ENCODE data around the gene NPEPL1. TPM values are rescaled to one million over a fixed set of nuclear protein-coding genes. Genes with fewer than 3 reads are reported as not detected.
A peak's percentile ranks its signal among the peaks of the same experiment; 100 is the strongest.

The NPEPL1 gene
- total RNA-seq, 1 experiment from 2014 or later, result 31.1 TPM

DNA sequence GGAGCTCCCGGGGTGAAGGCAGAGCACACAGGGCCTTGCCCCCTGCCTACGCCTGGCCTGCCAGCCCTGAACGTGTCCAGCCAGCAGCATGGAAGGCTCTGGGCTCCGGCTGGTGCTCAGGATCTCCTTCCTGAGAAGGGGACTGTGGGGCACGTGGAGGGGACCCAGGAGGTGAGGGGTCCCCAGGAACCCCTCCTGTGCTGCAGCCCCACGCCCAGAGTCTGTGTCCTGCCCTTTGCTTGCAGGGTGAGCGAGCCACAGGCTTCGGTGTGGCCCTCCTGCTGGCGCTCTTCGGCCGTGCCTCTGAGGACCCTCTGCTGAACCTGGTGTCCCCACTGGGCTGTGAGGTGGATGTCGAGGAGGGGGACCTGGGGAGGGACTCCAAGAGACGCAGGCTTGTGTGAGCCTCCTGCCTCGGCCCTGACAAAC, 22.3 kb downstream of the NPEPL1 start:
- no peak overlapping the region for H3K18ac ChIP-seq (ENCODE audit: insufficient read length, low read depth, low read length)
- Mint-ChIP-seq H3K36me3 (ENCODE audit: insufficient read depth in 1 of 3, low read depth in 3 of 3) (no peaks in the 10 kb centered on the region), H3K27me3 (ENCODE audit: low read depth) (peaks cover 1% of the 10 kb centered on the region; the same call in 1 of the 2 replicates), H3K27ac (peak overlapping the region in 2 of 3 experiments; percentile 79 to 87; a peak in 2 of 7 replicates), H3K9me3 (no peaks in the 10 kb centered on the region), H3K4me1 (peaks cover 0 to 13% of the 10 kb centered on the region in 2 experiments; a peak in 1 of 4 replicates), H3K4me3 (no peak overlapping the region)
- no peak overlapping the region for H3K9ac ChIP-seq (ENCODE audit: extremely low read depth, insufficient read length, low read length)
- no peak overlapping the region for H2BK12ac ChIP-seq (ENCODE audit: insufficient read length, low read depth, low read length)
- H4K91ac ChIP-seq (ENCODE audit: insufficient read length, low read depth, low read length), result no peak overlapping the region
- no peaks in the 10 kb centered on the region for H3K23me2 ChIP-seq (ENCODE audit: insufficient read length, low read depth, low read length, poor library complexity, severe bottlenecking)
- H3K23ac ChIP-seq (ENCODE audit: insufficient read length, low read depth, low read length), result no peak overlapping the region
- TF ChIP-seq, protein P1, sequence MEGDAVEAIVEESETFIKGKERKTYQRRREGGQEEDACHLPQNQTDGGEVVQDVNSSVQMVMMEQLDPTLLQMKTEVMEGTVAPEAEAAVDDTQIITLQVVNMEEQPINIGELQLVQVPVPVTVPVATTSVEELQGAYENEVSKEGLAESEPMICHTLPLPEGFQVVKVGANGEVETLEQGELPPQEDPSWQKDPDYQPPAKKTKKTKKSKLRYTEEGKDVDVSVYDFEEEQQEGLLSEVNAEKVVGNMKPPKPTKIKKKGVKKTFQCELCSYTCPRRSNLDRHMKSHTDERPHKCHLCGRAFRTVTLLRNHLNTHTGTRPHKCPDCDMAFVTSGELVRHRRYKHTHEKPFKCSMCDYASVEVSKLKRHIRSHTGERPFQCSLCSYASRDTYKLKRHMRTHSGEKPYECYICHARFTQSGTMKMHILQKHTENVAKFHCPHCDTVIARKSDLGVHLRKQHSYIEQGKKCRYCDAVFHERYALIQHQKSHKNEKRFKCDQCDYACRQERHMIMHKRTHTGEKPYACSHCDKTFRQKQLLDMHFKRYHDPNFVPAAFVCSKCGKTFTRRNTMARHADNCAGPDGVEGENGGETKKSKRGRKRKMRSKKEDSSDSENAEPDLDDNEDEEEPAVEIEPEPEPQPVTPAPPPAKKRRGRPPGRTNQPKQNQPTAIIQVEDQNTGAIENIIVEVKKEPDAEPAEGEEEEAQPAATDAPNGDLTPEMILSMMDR (conservative IDR thresholded peaks at IDR 0.05), result no peak
- H3K4me2 ChIP-seq (ENCODE audit: insufficient read depth, insufficient read length, low read length), result no peak overlapping the region
- H3T11ph ChIP-seq (ENCODE audit: low read length), result no peak overlapping the region
- no peak overlapping the region for H3K14ac ChIP-seq (ENCODE audit: insufficient read depth, low read length)
- DNase-seq, result no peak
- H4K5ac ChIP-seq (ENCODE audit: insufficient read length, low read depth, low read length), result no peak overlapping the region
- no peak overlapping the region for H2BK120ac ChIP-seq (ENCODE audit: low read depth, low read length, poor library complexity, severe bottlenecking)
- no peak overlapping the region for H2BK5ac ChIP-seq (ENCODE audit: insufficient read length, low read length)
- H3K4ac ChIP-seq (ENCODE audit: low read depth, low read length), result no peak overlapping the region
- no peak overlapping the region for H4K8ac ChIP-seq (replicated peaks; ENCODE audit: insufficient read length, low read depth, low read length)
- H4K20me1 ChIP-seq (ENCODE audit: control insufficient read depth, insufficient read depth, insufficient read length), result no peaks in the 10 kb centered on the region
- no CpG with 5 or more reads among the region's 14 CpGs for WGBS (ENCODE audit: extremely low coverage, insufficient read length, low lambda C conversion rate)
- no peaks in the 10 kb centered on the region for H3K9me3 ChIP-seq (ENCODE audit: control insufficient read depth, low read depth, low read length)
- H3K27me3 ChIP-seq (ENCODE audit: insufficient read depth, low read length), result no peaks in the 10 kb centered on the region
- no peak overlapping the region for H2AFZ ChIP-seq (ENCODE audit: low read length)
- no peak overlapping the region for H3K56ac ChIP-seq (ENCODE audit: insufficient read length, low read depth, low read length)
- H2AK5ac ChIP-seq (ENCODE audit: insufficient read length, low read length), result no peak overlapping the region
- no peak overlapping the region for H2BK20ac ChIP-seq (ENCODE audit: low read depth, low read length, poor library complexity, severe bottlenecking)
- H2BK15ac ChIP-seq (ENCODE audit: low read depth, low read length), result no peak overlapping the region
- no peaks in the 10 kb centered on the region for H3K4me1 ChIP-seq (ENCODE audit: insufficient read depth, low read length)
- no peak overlapping the region for H3K27ac ChIP-seq (ENCODE audit: insufficient read length, low read depth, low read length)
- no peaks in the 10 kb centered on the region for H3K79me1 ChIP-seq (ENCODE audit: insufficient read depth, low read depth, low read length, poor library complexity, severe bottlenecking)
- H3K79me2 ChIP-seq (ENCODE audit: insufficient read depth, low read length), result no peaks in the 10 kb centered on the region

Measured in H9 (cell line).